Stimulated activated naive CD8-positive, alpha-beta T cell treated with anti-CD3 and anti-CD28 coated beads, Interleukin-15, Interleukin-2, amounts not matched to agents 100 ng/mL and 50 ng/mL, for 24 hours (primary cell): Measurements from ENCODE around the gene SLC29A4.
"Not testable (repeated sequence)": the region's sequence is repeated elsewhere in the genome, so short reads cannot be mapped to it uniquely, and the experiment has no call there.

Experiments
- H3K27ac Mint-ChIP-seq: one replicate; pipeline ENCODE4 v1.8.0; 2021; ENCODE audit warnings: mild to moderate bottlenecking, mixed read lengths
- H3K27me3 Mint-ChIP-seq: one replicate; pipeline ENCODE4 v1.8.0; 2021; ENCODE audit warnings: mixed read lengths
- H3K36me3 Mint-ChIP-seq: one replicate; pipeline ENCODE4 v1.8.0; 2021; ENCODE audit warnings: low read depth, mixed read lengths
- H3K4me1 Mint-ChIP-seq: one replicate; pipeline ENCODE4 v1.8.0; 2021; ENCODE audit warnings: low read depth, mixed read lengths
- H3K4me3 Mint-ChIP-seq: one replicate; pipeline ENCODE4 v1.8.0; 2021; ENCODE audit warnings: mild to moderate bottlenecking, mixed read lengths
- H3K9me3 Mint-ChIP-seq: one replicate; pipeline ENCODE4 v1.8.0; 2021; ENCODE audit warnings: mixed read lengths

The SLC29A4 gene

DNA sequence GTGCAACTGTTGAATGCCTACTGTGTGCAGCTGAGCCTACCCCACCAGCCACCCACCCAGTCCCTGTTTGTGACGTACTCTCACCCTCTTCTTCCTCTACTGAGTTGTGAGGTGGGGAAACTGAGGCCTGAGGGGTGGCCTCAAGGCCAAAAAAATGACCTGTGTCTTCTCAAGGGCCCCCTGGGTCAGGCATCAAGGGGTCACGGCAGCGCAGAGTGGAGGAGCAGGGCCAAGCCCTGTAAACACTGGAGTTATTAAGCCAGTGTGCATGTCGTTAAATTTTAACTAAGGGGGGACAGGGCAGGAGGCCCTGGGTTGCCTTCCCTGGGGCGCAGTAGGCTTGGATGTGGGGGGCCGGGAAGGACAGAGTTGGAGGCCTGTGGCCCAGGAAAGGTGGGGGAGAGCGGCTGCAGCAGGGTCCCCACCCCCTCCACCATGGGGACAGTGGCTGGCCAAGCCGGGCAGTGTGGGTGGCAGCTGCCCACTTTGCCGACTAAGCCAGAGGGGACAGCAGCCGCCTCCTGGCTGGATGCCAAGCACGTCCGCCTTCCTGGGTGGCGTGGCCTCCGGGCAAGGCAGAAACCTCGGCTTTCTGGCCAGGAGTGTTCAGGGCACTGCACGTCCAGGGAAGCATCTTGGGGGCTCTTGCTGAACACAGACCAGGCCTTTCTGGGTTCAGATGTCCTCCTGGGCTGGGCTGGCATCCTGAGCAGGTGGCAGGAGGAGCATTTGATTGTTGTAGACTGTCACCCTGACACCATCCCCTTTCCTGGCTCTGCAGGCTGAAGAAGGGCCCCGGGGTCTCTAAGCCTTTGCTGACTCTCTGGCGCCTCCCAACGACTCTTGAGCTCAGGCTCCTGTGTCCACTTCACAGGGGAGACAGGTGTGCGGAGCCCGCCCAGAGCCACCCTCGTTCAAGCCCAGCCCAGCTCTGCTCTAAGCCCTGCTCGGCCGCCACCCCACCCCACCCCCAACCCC lies 1.9 kb downstream of the SLC29A4 start:
- Mint-ChIP-seq H3K4me1 (no peaks in the 10 kb centered on the region), H3K4me3 (peak overlapping the region; percentile 37), H3K27me3 (peaks cover 7% of the 10 kb centered on the region), H3K9me3 (no peaks in the 10 kb centered on the region), H3K36me3 (no peaks in the 10 kb centered on the region), H3K27ac (no peak overlapping the region)

DNA sequence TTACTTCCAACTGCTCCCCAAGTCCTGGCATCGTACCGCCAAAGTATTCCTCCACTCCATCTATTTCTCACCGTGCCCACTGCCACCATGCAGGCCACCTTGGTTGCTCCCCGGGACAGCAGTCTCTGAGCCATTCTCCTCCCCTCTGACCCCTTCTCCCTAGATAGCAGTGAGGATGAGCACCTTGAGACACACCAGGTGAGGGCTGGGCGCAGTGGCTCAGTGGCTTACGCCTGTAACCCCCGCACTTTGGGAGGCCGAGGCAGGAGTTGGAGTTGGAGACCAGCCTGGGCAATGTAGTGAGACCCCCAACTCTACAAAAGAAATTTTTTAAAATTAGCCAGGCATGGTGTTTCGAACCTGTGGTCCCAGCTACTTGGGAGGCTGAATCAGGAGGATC lies 4.2 kb downstream of the SLC29A4 start:
- peaks cover 4% of the 10 kb centered on the region for H3K27me3 Mint-ChIP-seq
- H3K27ac Mint-ChIP-seq: no peak overlapping the region
- no peak overlapping the region for H3K4me3 Mint-ChIP-seq
- no peaks in the 10 kb centered on the region for H3K36me3 Mint-ChIP-seq
- H3K9me3 Mint-ChIP-seq: no peaks in the 10 kb centered on the region
- no peaks in the 10 kb centered on the region for H3K4me1 Mint-ChIP-seq

DNA sequence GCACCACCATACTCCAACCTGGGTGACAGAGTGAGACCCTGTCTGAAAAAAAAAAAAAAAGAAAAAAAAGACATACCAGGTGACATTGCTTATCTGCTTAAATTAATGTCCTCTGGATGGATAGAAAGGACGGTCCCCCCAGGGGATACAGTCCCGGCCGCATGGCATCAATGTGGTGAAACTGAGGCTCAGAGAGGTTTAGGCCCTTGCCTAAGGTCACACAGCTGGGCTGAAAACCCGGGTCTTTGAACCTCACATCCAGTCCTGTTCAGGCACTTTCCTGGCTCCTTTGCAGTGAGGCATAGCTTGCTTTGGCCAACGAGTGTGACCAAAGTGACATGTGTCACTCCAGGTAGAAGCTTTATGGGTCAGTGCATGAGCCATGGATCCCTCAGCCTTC lies 4.6 kb downstream of the SLC29A4 start:
- H3K27me3 Mint-ChIP-seq, H3K9me3 Mint-ChIP-seq, H3K27ac Mint-ChIP-seq, H3K4me3 Mint-ChIP-seq, H3K36me3 Mint-ChIP-seq, H3K4me1 Mint-ChIP-seq: not testable (repeated sequence)

DNA sequence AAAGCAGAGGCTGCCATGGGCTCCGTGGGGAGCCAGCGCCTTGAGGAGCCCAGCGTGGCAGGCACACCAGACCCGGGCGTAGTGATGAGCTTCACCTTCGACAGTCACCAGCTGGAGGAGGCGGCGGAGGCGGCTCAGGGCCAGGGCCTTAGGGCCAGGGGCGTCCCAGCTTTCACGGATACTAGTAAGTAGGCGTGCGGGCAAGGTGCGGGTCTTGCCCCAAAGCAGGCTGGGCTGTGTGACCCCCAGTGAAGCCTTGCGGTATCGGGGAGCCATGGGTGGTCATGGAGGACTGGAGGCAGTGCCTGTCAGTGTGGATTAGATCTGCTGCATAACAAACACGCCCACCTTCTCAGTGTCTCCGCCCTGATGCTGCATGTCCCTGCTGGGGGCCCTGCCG lies 5.1 kb downstream of the SLC29A4 start:
- H3K9me3 Mint-ChIP-seq: no peaks in the 10 kb centered on the region
- peaks cover 4% of the 10 kb centered on the region for H3K27me3 Mint-ChIP-seq
- H3K4me3 Mint-ChIP-seq: no peak overlapping the region
- no peak overlapping the region for H3K27ac Mint-ChIP-seq
- H3K4me1 Mint-ChIP-seq: no peaks in the 10 kb centered on the region
- H3K36me3 Mint-ChIP-seq: no peaks in the 10 kb centered on the region

DNA sequence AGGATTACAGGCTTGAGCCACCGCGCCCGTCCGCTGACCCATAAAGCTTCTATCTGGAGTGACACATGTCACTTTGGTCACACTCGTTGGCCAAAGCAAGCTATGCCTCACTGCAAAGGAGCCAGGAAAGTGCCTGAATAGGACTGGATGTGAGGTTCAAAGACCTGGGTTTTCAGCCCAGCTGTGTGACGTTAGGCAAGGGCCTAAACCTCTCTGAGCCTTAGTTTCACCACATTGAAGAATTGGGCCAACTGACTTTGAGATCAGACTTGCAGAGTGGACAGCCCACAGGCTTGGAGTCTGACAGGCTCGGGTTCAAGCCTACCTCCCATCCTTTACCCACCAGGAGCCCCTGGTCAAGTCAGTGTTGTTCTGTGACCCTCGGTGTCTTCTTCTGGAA lies 5.8 kb downstream of the SLC29A4 start:
- not testable (repeated sequence) for H3K4me3 Mint-ChIP-seq, H3K36me3 Mint-ChIP-seq, H3K27me3 Mint-ChIP-seq, H3K4me1 Mint-ChIP-seq, H3K27ac Mint-ChIP-seq, H3K9me3 Mint-ChIP-seq

DNA sequence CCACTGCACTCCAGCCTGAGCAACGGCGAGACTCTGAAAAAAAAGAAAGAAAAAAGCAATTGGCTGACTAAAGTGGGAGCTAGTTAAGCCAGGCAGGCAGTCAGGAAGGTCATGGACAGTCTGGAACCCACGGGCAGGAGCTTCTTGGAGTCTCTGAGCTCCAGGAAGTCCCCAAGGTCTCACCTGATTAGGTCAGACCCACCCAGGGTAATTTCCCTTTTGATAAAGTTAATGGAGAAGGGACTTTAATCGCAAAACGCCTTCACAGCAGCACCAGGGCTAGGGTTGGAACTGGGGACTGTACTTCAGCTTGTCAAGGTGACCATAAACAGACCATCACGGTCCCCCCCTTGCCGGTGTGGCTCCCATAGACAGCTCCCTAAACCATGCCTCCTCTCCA lies 6.6 kb downstream of the SLC29A4 start:
- no peak overlapping the region for H3K4me3 Mint-ChIP-seq
- H3K4me1 Mint-ChIP-seq: no peaks in the 10 kb centered on the region
- H3K27ac Mint-ChIP-seq: no peak overlapping the region
- no peaks in the 10 kb centered on the region for H3K36me3 Mint-ChIP-seq
- H3K9me3 Mint-ChIP-seq: no peaks in the 10 kb centered on the region
- H3K27me3 Mint-ChIP-seq: peaks cover under 1% of the 10 kb centered on the region

DNA sequence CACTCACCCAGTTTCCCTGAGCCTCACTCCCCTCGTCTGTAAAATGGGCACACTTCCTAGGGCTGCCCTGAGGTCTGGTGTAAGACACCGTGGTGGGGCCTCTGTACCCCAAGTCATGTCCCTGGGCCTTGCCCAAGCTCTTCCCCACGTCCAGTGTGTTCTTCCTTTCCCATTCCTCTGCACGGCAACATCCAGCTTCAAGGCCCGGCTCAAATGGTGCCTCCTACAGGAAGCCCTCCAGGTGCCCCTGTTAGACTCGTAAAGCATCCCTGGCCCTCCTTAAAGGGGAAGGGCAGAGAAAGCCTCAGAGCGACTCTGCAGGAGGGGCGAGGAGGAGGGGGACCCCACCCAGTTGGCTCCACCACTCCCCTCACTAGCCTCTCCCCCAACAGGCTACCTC lies 8.6 kb downstream of the SLC29A4 start:
- Mint-ChIP-seq H3K27me3 (no peaks in the 10 kb centered on the region), H3K36me3 (no peaks in the 10 kb centered on the region), H3K9me3 (no peaks in the 10 kb centered on the region), H3K4me1 (peaks cover 3% of the 10 kb centered on the region), H3K27ac (no peak overlapping the region), H3K4me3 (no peak overlapping the region)

DNA sequence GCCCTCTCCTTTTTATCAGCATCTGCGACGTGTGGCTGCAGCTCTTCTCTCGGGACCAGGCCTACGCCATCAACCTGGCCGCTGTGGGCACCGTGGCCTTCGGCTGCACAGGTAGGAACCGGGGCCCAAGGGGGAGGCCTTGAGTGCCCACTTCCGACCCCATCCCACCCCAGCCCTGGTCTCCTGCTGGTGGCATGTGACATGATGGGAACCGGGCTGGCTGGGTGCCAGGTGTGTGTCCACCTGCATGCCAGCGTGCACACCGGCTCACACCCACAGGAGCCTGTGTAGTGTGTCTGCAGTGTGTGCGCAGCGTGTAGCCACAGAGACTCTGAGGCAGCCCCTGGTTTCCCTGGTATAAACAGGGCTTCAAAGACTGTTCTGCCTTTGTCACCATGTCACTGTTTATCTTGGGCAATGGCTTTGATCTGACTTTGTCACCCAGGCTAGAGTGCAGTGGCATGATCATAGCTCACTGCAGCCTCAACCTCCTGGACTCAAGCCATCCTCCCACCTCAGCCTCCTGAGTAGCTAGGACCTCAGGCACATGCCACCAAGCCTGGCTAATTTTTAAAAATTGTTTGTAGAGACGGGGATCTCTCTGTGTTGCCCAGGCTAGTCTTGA lies 9.1 kb downstream of the SLC29A4 start:
- not testable (repeated sequence) for H3K4me3 Mint-ChIP-seq, H3K27me3 Mint-ChIP-seq, H3K27ac Mint-ChIP-seq, H3K4me1 Mint-ChIP-seq, H3K36me3 Mint-ChIP-seq, H3K9me3 Mint-ChIP-seq

DNA sequence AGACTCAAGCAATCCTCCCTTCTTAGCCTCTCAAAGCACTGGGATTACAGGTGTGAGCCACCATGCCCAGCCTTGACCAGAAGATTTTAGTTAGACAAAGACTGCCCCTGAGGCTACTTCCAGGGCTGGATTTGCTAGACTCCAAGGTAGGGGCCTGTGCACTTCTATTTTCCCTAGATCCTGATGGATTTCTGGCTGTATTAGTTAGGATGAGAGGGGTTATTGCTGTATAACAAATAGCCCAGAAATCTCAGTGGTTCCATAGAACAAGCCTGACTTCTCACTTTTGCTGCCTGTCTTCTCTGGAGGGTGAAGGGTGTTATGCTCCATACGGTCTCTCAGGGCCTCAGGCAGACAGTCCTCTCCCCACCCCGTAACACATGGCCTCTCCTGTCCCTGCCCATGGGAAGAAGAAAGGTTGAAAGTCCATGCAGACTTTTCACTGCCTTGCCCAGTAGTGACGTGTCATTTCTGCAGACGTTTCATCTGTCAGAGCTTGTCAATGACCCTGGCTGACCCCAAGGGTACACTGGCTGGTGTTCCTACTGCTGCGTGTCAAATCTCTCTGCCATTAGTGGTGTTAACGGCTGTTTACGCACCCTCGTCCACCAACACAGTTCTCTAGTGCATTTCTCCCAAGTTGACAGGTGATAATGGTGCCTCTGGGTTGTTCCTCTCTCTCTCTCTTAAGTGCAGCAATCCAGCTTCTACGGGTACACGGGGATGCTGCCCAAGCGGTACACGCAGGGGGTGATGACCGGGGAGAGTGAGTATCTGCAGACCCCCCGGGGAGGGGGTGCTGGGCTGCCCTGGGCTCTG lies 11.6 kb downstream of the SLC29A4 start:
- no peaks in the 10 kb centered on the region for H3K36me3 Mint-ChIP-seq
- peaks cover 13% of the 10 kb centered on the region for H3K27me3 Mint-ChIP-seq
- no peak overlapping the region for H3K4me3 Mint-ChIP-seq
- H3K27ac Mint-ChIP-seq: no peak overlapping the region
- H3K4me1 Mint-ChIP-seq: peaks cover 11% of the 10 kb centered on the region
- H3K9me3 Mint-ChIP-seq: no peaks in the 10 kb centered on the region

DNA sequence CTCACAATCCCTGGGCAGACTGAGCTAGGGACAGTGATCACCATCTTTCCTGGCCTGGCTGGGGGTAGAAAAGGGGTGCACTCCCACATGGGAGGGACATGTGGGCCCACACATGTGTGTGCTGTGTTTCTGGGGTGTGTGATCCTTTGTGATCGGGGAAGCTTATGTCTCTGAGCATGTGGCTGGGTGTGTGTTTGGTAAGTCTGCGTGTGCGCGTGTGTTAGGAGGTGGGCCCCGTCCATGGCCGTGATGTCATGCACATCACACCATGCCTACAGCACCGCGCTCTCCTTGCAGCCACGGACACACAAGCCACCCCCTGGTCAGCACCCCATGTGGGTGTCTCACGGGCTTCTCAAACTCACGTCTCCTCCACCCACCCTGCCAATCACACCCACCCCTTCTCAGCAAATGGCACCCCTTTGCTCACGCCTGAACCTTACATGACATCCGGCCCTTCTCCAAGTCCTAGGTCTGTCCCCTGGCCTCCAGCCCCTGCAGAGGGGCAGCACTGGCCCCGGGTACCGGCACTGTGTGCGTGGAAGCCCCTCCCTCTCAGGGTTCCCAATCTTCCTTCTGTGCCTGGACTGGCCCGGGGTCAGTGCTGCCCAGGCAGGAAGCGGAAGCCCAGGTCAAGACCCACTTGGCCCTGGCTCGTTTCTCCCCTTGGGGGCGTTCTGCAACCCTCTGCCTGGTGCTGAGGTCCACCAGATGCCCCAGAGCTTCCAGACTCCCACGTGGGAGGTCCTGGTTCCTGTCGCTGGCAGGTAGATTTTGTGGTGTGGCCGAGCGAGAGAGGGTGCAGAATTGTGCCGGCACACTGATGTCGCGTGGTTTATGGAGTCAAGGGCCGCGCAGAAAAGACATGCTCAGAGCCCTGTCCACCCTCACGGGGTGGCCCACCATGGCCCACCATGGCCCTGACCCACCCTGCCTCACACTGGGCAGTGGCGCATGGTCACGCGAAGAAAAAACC lies 12.6 kb downstream of the SLC29A4 start:
- Mint-ChIP-seq H3K27me3 (peaks cover 13% of the 10 kb centered on the region), H3K27ac (no peak overlapping the region), H3K9me3 (no peaks in the 10 kb centered on the region), H3K4me1 (peaks cover 11% of the 10 kb centered on the region), H3K4me3 (no peak overlapping the region), H3K36me3 (no peaks in the 10 kb centered on the region)

DNA sequence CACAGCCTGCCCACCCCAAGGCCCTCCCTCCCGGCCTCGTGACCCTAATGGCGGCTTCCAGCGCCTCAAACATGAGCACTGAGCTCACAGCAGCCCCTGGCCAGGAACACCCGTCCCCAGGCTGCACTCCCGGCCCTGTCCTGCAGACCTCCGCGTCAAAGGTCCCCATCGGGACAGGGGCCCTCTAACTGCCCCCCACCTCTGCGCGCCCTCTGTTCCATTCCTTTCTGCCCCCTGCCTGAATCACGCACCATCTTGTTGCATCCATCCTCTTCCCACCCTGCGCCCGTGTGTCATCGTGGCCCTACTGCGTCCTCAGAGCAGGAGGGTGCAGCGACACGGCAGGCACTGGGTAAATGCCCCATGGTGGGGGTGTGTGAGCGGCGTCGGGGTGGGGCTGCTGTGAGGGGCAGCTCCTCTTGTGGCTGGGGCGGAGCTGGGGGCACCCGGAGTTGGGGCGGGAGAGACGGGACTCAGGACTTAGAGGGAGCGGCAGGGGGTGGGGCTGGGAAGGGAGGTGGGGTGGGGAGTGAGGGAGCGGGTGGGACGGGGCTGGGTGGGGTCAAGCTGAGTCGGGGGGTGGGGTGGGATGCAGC lies 13.4 kb downstream of the SLC29A4 start:
- Mint-ChIP-seq H3K4me3 (no peak overlapping the region), H3K27ac (no peak overlapping the region), H3K4me1 (peaks cover 11% of the 10 kb centered on the region), H3K9me3 (no peaks in the 10 kb centered on the region), H3K27me3 (peaks cover 13% of the 10 kb centered on the region), H3K36me3 (no peaks in the 10 kb centered on the region)

DNA sequence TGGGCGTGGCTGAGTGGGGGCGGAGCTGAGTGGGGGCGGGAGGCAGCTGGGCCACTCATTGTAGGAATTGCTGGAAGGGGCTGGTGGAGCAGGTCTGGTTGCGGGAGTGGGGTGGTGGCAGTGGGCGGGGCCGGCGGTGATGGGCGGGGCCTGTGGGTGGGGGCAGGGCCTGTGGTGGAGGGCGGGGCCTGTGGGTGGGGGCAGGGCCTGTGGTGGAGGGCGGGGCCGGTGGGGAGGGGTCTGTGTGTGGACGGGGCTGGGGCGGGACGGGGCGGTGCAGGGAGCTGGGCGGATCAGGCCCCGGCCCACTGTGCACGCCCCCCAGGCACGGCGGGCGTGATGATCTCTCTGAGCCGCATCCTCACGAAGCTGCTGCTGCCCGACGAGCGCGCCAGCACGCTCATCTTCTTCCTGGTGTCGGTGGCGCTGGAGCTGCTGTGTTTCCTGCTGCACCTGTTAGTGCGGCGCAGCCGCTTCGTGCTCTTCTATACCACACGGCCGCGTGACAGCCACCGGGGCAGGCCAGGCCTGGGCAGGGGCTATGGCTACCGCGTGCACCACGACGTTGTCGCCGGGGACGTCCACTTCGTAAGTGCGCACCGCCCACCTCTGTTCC lies 14.0 kb downstream of the SLC29A4 start:
- H3K36me3 Mint-ChIP-seq: no peaks in the 10 kb centered on the region
- H3K27ac Mint-ChIP-seq: no peak overlapping the region
- peaks cover 11% of the 10 kb centered on the region for H3K4me1 Mint-ChIP-seq
- H3K4me3 Mint-ChIP-seq: peak overlapping the region; percentile 75
- H3K27me3 Mint-ChIP-seq: peaks cover 13% of the 10 kb centered on the region
- no peaks in the 10 kb centered on the region for H3K9me3 Mint-ChIP-seq

DNA sequence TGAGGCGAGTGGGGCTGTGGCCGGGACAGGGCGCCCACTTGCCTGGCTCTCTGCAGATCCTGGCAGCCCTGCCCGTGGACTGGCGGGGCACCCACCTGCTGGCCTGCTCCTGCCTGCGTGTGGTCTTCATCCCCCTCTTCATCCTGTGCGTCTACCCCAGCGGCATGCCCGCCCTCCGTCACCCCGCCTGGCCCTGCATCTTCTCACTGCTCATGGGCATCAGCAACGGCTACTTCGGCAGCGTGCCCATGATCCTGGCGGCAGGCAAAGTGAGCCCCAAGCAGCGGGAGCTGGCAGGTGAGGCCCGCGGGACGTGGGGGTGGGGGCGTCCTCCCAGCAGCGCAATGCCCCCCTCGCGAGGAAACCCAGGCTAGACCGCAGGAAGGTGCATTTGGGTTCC lies 17.6 kb downstream of the SLC29A4 start:
- H3K9me3 Mint-ChIP-seq: no peaks in the 10 kb centered on the region
- no peak overlapping the region for H3K27ac Mint-ChIP-seq
- H3K27me3 Mint-ChIP-seq: peaks cover 13% of the 10 kb centered on the region
- no peak overlapping the region for H3K4me3 Mint-ChIP-seq
- H3K36me3 Mint-ChIP-seq: no peaks in the 10 kb centered on the region
- H3K4me1 Mint-ChIP-seq: peaks cover 11% of the 10 kb centered on the region
